Activated T-helper 9 cell treated with anti-CD3 and anti-CD28 coated beads, Interleukin-2, amount 50 U/mL, for 16 hours (primary cell): ENCODE results near the gene CNTD1.
"Not testable (repeated sequence)": the region's sequence is repeated elsewhere in the genome, so short reads cannot be mapped to it uniquely, and the experiment has no call there.

Source experiments
- DNase-seq: peaks from one replicate; pipeline ENCODE4 v3.0.0-alpha.2; 2020; ENCODE audit warnings: low read depth

The CNTD1 gene

GRCh38 chr17:42846594-42847280 lies 48.1 kb downstream of the CNTD1 start:
- DNase-seq = no peak

GRCh38 chr17:42848093-42848492 lies 49.4 kb downstream of the CNTD1 start:
- no peak for DNase-seq

- DNase-seq = no peak
Observed at GRCh38 chr17:42849031-42849430, 50.4 kb downstream of the CNTD1 start.

GRCh38 chr17:42849451-42850181 lies 51.0 kb downstream of the CNTD1 start:
- DNase-seq = no peak

GRCh38 chr17:42850954-42851353 lies 52.3 kb downstream of the CNTD1 start, which contains the start of gene AOC3:
Gene AOC3 (plus strand): TSS chr17:42851199. CDS start chr17:42851344, 145 bp downstream.
- DNase-seq = no peak

GRCh38 chr17:42851371-42852240 lies 52.9 kb downstream of the CNTD1 start:
- not testable (repeated sequence) for DNase-seq

- DNase-seq = no peak
Observed at GRCh38 chr17:42852351-42852750, 53.7 kb downstream of the CNTD1 start.

- no peak for DNase-seq
Observed at GRCh38 chr17:42853004-42853403, 54.3 kb downstream of the CNTD1 start.

GRCh38 chr17:42853597-42853967 lies 54.9 kb downstream of the CNTD1 start:
- DNase-seq = no peak

GRCh38 chr17:42853968-42854790 lies 55.5 kb downstream of the CNTD1 start:
- DNase-seq = no peak

GRCh38 chr17:42855048-42855596 lies 56.5 kb downstream of the CNTD1 start:
- DNase-seq = no peak

- DNase-seq = not testable (repeated sequence)
Observed at GRCh38 chr17:42856093-42856492, 57.4 kb downstream of the CNTD1 start.

- not testable (repeated sequence) for DNase-seq
Observed at GRCh38 chr17:42856516-42856915, 57.9 kb downstream of the CNTD1 start.

GRCh38 chr17:42857389-42857788 lies 58.7 kb downstream of the CNTD1 start:
- DNase-seq = no peak
